CD1c-positive myeloid dendritic cell (primary cell): ENCODE measurements around the gene SYN1.
A peak's percentile ranks its signal among the peaks of the same experiment; 100 is the strongest.

Source experiments
- DNase-seq: peaks from one replicate; pipeline ENCODE4 v3.0.0-alpha.2; 2016; ENCODE audit errors: extremely low spot score

Gene SYN1

GRCh38 chrX:47573341-47574075 lies 46.1 kb downstream of the SYN1 start:
- DNase-seq, result no peak

GRCh38 chrX:47572773-47573340 lies 46.8 kb downstream of the SYN1 start:
- DNase-seq, result no peak

- no peak for DNase-seq
Measured at GRCh38 chrX:47571896-47572295, 47.8 kb downstream of the SYN1 start.

- DNase-seq, result no peak
Measured at GRCh38 chrX:47571215-47571614, 48.4 kb downstream of the SYN1 start.

- no peak for DNase-seq
Measured at GRCh38 chrX:47570794-47571193, 48.9 kb downstream of the SYN1 start.

- DNase-seq, result peak; percentile 22
Measured at GRCh38 chrX:47568656-47569295, 50.9 kb downstream of the SYN1 start.

GRCh38 chrX:47566841-47567240 lies 52.8 kb downstream of the SYN1 start:
- DNase-seq, result no peak

GRCh38 chrX:47564438-47565085 lies 55.1 kb downstream of the SYN1 start:
- DNase-seq, result no peak

- no peak for DNase-seq
Measured at GRCh38 chrX:47563801-47564315, 55.8 kb downstream of the SYN1 start.

GRCh38 chrX:47562615-47563243 lies 56.9 kb downstream of the SYN1 start:
- peak; percentile 57 for DNase-seq

- no peak for DNase-seq
Measured at GRCh38 chrX:47561659-47562151, 58.0 kb downstream of the SYN1 start.

- DNase-seq, result peak; percentile 98
Measured at GRCh38 chrX:47560934-47561658, 58.6 kb downstream of the SYN1 start, which contains the start of gene ARAF. Gene ARAF (plus strand): TSS chrX:47561205. CDS start chrX:47562968, 1,763 bp downstream.

GRCh38 chrX:47560179-47560933 lies 59.3 kb downstream of the SYN1 start:
- no peak for DNase-seq

GRCh38 chrX:47558436-47558835 lies 61.2 kb downstream of the SYN1 start:
- no peak for DNase-seq

GRCh38 chrX:47556045-47556623 lies 63.5 kb downstream of the SYN1 start:
- peak; percentile 88 for DNase-seq

GRCh38 chrX:47543496-47543895 lies 76.2 kb downstream of the SYN1 start:
- no peak for DNase-seq

- peak; percentile 83 for DNase-seq
Measured at GRCh38 chrX:47540754-47541538, 78.7 kb downstream of the SYN1 start.

- DNase-seq, result no peak
Measured at GRCh38 chrX:47539860-47540259, 79.8 kb downstream of the SYN1 start.

GRCh38 chrX:47530049-47530448 lies 89.6 kb downstream of the SYN1 start:
- peak; percentile 40 for DNase-seq
